H1 (cell line): Measurements from ENCODE around the gene SLC52A1. TPM values are rescaled to one million over a fixed set of nuclear protein-coding genes. Genes with fewer than 3 reads are reported as not detected.
A peak's percentile ranks its signal among the peaks of the same experiment; 100 is the strongest.

ENCODE experiments used
- CTCF ChIA-PET: fragments of 300-600 bp; sonication (Branson Sonifier 250); formaldehyde crosslinking; loops from one replicate; lab custom pipeline; 2021; ENCODE audit not compliant: partially characterized antibody; lab: Charles Lee
- POLR2A ChIA-PET: fragments of 300-600 bp; sonication (Branson Sonifier 250); formaldehyde crosslinking; loops from one replicate; lab custom pipeline; 2021; ENCODE audit warnings: inconsistent platforms; ENCODE audit not compliant: partially characterized antibody; lab: Charles Lee
- DNase-seq, 2 experiments: peaks; one replicate each; pipeline versions ENCODE4 v3.0.0 to v3.0.0-alpha.2; 2010 to 2022; ENCODE audit warnings: low spot score in 2 of 2, low read depth in 1 of 2, mixed read lengths in 1 of 2
- FAIRE-seq: peaks from 2 replicates; lab custom pipeline; 2011; peaks lifted over from hg19 to GRCh38; lab: Jason Lieb, UNC
- H2AFZ ChIP-seq: 2 replicates; pipeline ENCODE4 v1.8.1; 2012; ENCODE audit warnings: low read length, inconsistent platforms
- H2AK5ac ChIP-seq: 2 replicates; pipeline ENCODE4 v1.6.1; 2013; ENCODE audit warnings: low read depth, low read length
- H2BK120ac ChIP-seq: replicated peaks from 2 replicates; pipeline ENCODE3; 2013; ENCODE audit warnings: low read depth, low read length, inconsistent platforms
- H2BK12ac ChIP-seq: 2 replicates; pipeline ENCODE4 v1.6.1; 2013; ENCODE audit warnings: low read depth, low read length
- H2BK15ac ChIP-seq: 2 replicates; pipeline ENCODE4 v1.6.1; 2013; ENCODE audit warnings: low read length
- H2BK20ac ChIP-seq: 2 replicates; pipeline ENCODE4 v1.6.1; 2013; ENCODE audit warnings: low read length
- H2BK5ac ChIP-seq: 2 replicates; pipeline ENCODE4 v1.6.1; 2013; ENCODE audit warnings: low read depth, low read length
- H3K14ac ChIP-seq: 2 replicates; pipeline ENCODE4 v1.6.1; 2013; ENCODE audit warnings: inconsistent platforms; ENCODE audit not compliant: insufficient read length
- H3K18ac ChIP-seq: 2 replicates; pipeline ENCODE4 v1.6.1; 2013; ENCODE audit warnings: low read length; ENCODE audit errors: extremely low read depth
- H3K23ac ChIP-seq: 2 replicates; pipeline ENCODE4 v1.6.1; 2013; ENCODE audit warnings: inconsistent platforms; ENCODE audit not compliant: insufficient read length
- H3K23me2 ChIP-seq: 2 replicates; pipeline ENCODE4 v1.6.1; 2013; ENCODE audit warnings: low read depth, low read length
- H3K27ac ChIP-seq: 2 replicates; pipeline ENCODE4 v1.6.1; 2011; ENCODE audit warnings: low read depth, low read length, inconsistent platforms
- H3K27me3 ChIP-seq, 4 experiments: replicated peaks in 1 of 4; 1 replicate in 1 of 4; 2 replicates in 3 of 4; pipeline versions ENCODE4 v1.6.1 to v1.8.1; 2011 to 2013; ENCODE audit warnings: low read length in 3 of 4, mild to moderate bottlenecking in 3 of 4, inconsistent platforms in 2 of 4, mixed read lengths in 2 of 4, moderate library complexity in 1 of 4; ENCODE audit not compliant: control insufficient read depth in 3 of 4, insufficient read depth in 3 of 4; ENCODE audit errors: extremely low read depth in 1 of 4
- H3K36me3 ChIP-seq, 4 experiments: 2 replicates each; pipeline versions ENCODE4 v1.6.1 to v1.8.1; 2011 to 2013; ENCODE audit warnings: mild to moderate bottlenecking in 4 of 4, low read length in 3 of 4, moderate library complexity in 2 of 4, control low read depth in 1 of 4, inconsistent platforms in 1 of 4; ENCODE audit not compliant: insufficient read depth in 4 of 4, control insufficient read depth in 2 of 4
- H3K4ac ChIP-seq: replicated peaks from 2 replicates; pipeline ENCODE3; 2013; ENCODE audit warnings: low read length, low read depth, mixed read lengths, inconsistent platforms; ENCODE audit not compliant: insufficient read length
- H3K4me1 ChIP-seq, 4 experiments: replicated peaks in 1 of 4; 1 replicate in 1 of 4; 2 replicates in 3 of 4; pipeline versions ENCODE4 v1.6.1 to v1.8.1; 2011 to 2013; ENCODE audit warnings: low read length in 3 of 4, inconsistent platforms in 2 of 4, mixed read lengths in 1 of 4; ENCODE audit not compliant: insufficient read depth in 4 of 4, control insufficient read depth in 3 of 4
- H3K4me2 ChIP-seq, 2 experiments: 2 replicates each; pipeline versions ENCODE4 v1.6.1 to v1.8.1; 2011 to 2013; ENCODE audit warnings: low read depth in 2 of 2, low read length in 2 of 2, control low read depth in 1 of 2, inconsistent platforms in 1 of 2, mild to moderate bottlenecking in 1 of 2; ENCODE audit not compliant: insufficient read depth in 1 of 2
- H3K4me3 ChIP-seq, 4 experiments: fragments of 200-600, 300-600 bp in 1 of 4; sonication (generic), shearing (Covaris generic), sonication (Bioruptor Twin) in 1 of 4; 2 replicates each; pipeline versions ENCODE4 v1.5.1 to v1.8.1; 2011 to 2016; ENCODE audit warnings: low read length in 4 of 4, low read depth in 3 of 4, control low read depth in 2 of 4, inconsistent platforms in 2 of 4, mild to moderate bottlenecking in 2 of 4, mixed read lengths in 1 of 4, moderate library complexity in 1 of 4; ENCODE audit not compliant: insufficient read depth in 2 of 4; ENCODE audit errors: extremely low read depth in 1 of 4
- H3K56ac ChIP-seq: replicated peaks from 2 replicates; pipeline ENCODE3; 2013; ENCODE audit warnings: low read depth, mild to moderate bottlenecking, mixed read lengths, low read length, inconsistent platforms; ENCODE audit not compliant: insufficient read length
- H3K79me1 ChIP-seq: 2 replicates; pipeline ENCODE4 v1.6.1; 2013; ENCODE audit warnings: low read depth, low read length, control low read depth
- H3K79me2 ChIP-seq, 2 experiments: 2 replicates each; pipeline versions ENCODE4 v1.6.1 to v1.8.1; 2012 to 2013; ENCODE audit warnings: low read length in 2 of 2, mild to moderate bottlenecking in 2 of 2, inconsistent platforms in 1 of 2; ENCODE audit not compliant: insufficient read depth in 2 of 2, control insufficient read depth in 1 of 2
- H3K9ac ChIP-seq, 4 experiments: replicated peaks in 1 of 4; 1 replicate in 1 of 4; 2 replicates in 3 of 4; pipeline versions ENCODE4 v1.6.1 to v1.8.1; 2011 to 2013; ENCODE audit warnings: low read depth in 3 of 4, low read length in 3 of 4, control low read depth in 2 of 4, mild to moderate bottlenecking in 2 of 4, moderate library complexity in 2 of 4, inconsistent platforms in 1 of 4; ENCODE audit errors: extremely low read depth in 1 of 4
- H3K9me3 ChIP-seq, 2 experiments: 2 replicates each; pipeline versions ENCODE4 v1.6.1 to v1.8.1; 2012 to 2013; ENCODE audit warnings: mild to moderate bottlenecking in 2 of 2, moderate library complexity in 2 of 2, control low read depth in 1 of 2, inconsistent platforms in 1 of 2, low read depth in 1 of 2, low read length in 1 of 2, mixed read lengths in 1 of 2; ENCODE audit not compliant: insufficient read depth in 2 of 2
- H4K20me1 ChIP-seq, 2 experiments: replicated peaks in 1 of 2; 2 replicates each; pipeline versions ENCODE3 to v1.8.1; 2011 to 2013; ENCODE audit warnings: inconsistent platforms in 2 of 2, low read length in 2 of 2, mild to moderate bottlenecking in 1 of 2; ENCODE audit not compliant: insufficient read depth in 2 of 2, control insufficient read depth in 1 of 2
- H4K5ac ChIP-seq: 2 replicates; pipeline ENCODE4 v1.6.1; 2013; ENCODE audit warnings: low read length, low read depth, mixed read lengths, inconsistent platforms; ENCODE audit not compliant: insufficient read length
- H4K8ac ChIP-seq: 2 replicates; pipeline ENCODE4 v1.8.0; 2013; ENCODE audit warnings: mild to moderate bottlenecking, moderate library complexity, low read length, inconsistent platforms; ENCODE audit not compliant: insufficient read depth; ENCODE audit errors: extremely low read depth
- H4K91ac ChIP-seq: replicated peaks from 2 replicates; pipeline ENCODE3; 2013; ENCODE audit warnings: low read length, mixed read lengths, inconsistent platforms; ENCODE audit not compliant: insufficient read length
- ATF3 ChIP-seq: IDR thresholded peaks from 2 replicates; pipeline ENCODE4 v1.6.1; 2011; ENCODE audit warnings: low read depth, mild to moderate bottlenecking, low read length; ENCODE audit not compliant: insufficient read depth
- POLR2A ChIP-seq, 2 experiments: IDR thresholded peaks; 1 replicate in 1 of 2; 2 replicates in 1 of 2; pipeline ENCODE4 v1.6.1; 2011; ENCODE audit warnings: low read depth in 2 of 2, low read length in 2 of 2, mild to moderate bottlenecking in 2 of 2; ENCODE audit errors: control extremely low read depth in 1 of 2
- WGBS, 2 experiments: shearing (Covaris generic) in 1 of 2; methylation state at CpG; one replicate each; pipeline versions ENCODE4 v1.1.6 to v1.1.7; 2013 to 2015; ENCODE audit warnings: low lambda C conversion rate in 2 of 2, mixed read lengths in 2 of 2, inconsistent platforms in 1 of 2, low coverage in 1 of 2, missing lambda C conversion rate in 1 of 2; ENCODE audit not compliant: insufficient replicate concordance in 2 of 2, insufficient coverage in 1 of 2, insufficient read length in 1 of 2; ENCODE audit errors: extremely low coverage in 1 of 2, missing lambda C conversion rate in 1 of 2; 5-methylcytosine and 5-hydroxymethylcytosine counted together
- polyA plus RNA-seq, 7 experiments: library from polyadenylated mRNA; depleted of rRNA in 3 of 7; stranded (reverse) in 5 of 7; unstranded in 2 of 7; fragments of >200 nt in 5 of 7; fragments of 200-250 nt in 2 of 7; gene quantifications; 1 replicate in 5 of 7; 2 replicates in 1 of 7; 4 replicates in 1 of 7; pipeline versions ENCODE4 v1.2.1 to v1.2.3, GENCODE V29; 2011 to 2013; ENCODE audit warnings: missing spikeins in 2 of 7, mixed read lengths in 2 of 7
- total RNA-seq: library from RNA; stranded (reverse); fragmentation: NEBNext Ultra II Directional; extraction: Animal tissue kit (Norgen Biotek cat#: 25700); gene quantifications from 2 replicates; pipeline ENCODE4 v1.2.1, GENCODE V29; 2021

SLC52A1 gene
- total and polyA plus RNA-seq, 2 of the 8 experiments (the other 6 are each of a cell fraction or from before 2014, with no cell fraction given): 0.61 to 0.67 TPM

- Histone ChIP-seq H3K4me3 (peak overlapping the region; percentile 59 to 85 (median 66); a peak in 7 of 8 replicates), H2AFZ (no peak overlapping the region), H3K36me3 (no peaks in the 10 kb centered on the region), H2BK20ac (no peak overlapping the region), H3K18ac (no peak overlapping the region), H3K79me2 (no peaks in the 10 kb centered on the region), H4K91ac (no peak overlapping the region), H2BK120ac (no peak overlapping the region), H3K4me1 (peaks cover 0 to 7% (median 4%) of the 10 kb centered on the region in 4 experiments; a peak in 5 of 7 replicates), H3K79me1 (no peaks in the 10 kb centered on the region), H3K9ac (no peak overlapping the region), H3K56ac (no peak overlapping the region), H3K27me3 (peaks cover 0 to 11% (median 9%) of the 10 kb centered on the region in 4 experiments; a peak in 6 of 7 replicates), H2AK5ac (no peak overlapping the region), H3K4me2 (peak overlapping the region; percentile 82 to 96), H2BK15ac (no peak overlapping the region), H3K27ac (no peak overlapping the region), H3K14ac (no peak overlapping the region), H4K8ac (no peak overlapping the region; the same call in 1 of the 2 replicates), H3K9me3 (no peaks in the 10 kb centered on the region), H4K20me1 (no peaks in the 10 kb centered on the region), H2BK5ac (no peak overlapping the region; the same call in 1 of the 2 replicates), H2BK12ac (no peak overlapping the region), H3K23ac (no peak overlapping the region), H4K5ac (no peak overlapping the region), H3K23me2 (peaks cover 6% of the 10 kb centered on the region; the same call in 1 of the 2 replicates), H3K4ac (no peak overlapping the region)
- ChIA-PET POLR2A (interaction anchor here (0.9 to 10.7 kb wide), 10 partner anchors 12 to 86 kb away, joined by 3 to 128 read pairs (median 3); partner anchors contain the start of genes ENO3, INCA1, KIF1C and PFN1), CTCF (interaction anchor here (0.6 to 3.1 kb wide), 8 partner anchors 11 to 62 kb away, joined by 3 to 15 read pairs (median 4); partner anchors contain the start of genes INCA1 and KIF1C)
- WGBS, 2 experiments: 88% methylated on average over 5 of the region's 5 CpGs; no CpG with 5 or more reads in 1 of the 2 experiments
- DNase-seq (no peak), FAIRE-seq (no peak)
- no peak for TF ChIP-seq POLR2A (IDR thresholded peaks at IDR 0.05; ENCODE audit: control extremely low read depth in 1 of 2, low read depth in 2 of 2, low read length in 2 of 2)
- TF ChIP-seq ATF3: no peak
Observed at GRCh38 chr17:4986403-4986802, 48.8 kb downstream of the SLC52A1 start.

Other genes with a start within 250 kb of the SLC52A1 start
- not detected in 2 replicates for gene VMO1, start 249.1 kb downstream of the SLC52A1 start, total RNA-seq
- 0.30 and 0.78 TPM in 2 replicates for gene VMO1, start 249.1 kb downstream of the SLC52A1 start, polyA plus RNA-seq (2011; rRNA removed)
- gene GLTPD2, start 246.5 kb downstream of the SLC52A1 start, total RNA-seq: not detected in 2 replicates
- 0.06 TPM in 1 of 2 replicates, not detected in the other for gene GLTPD2, start 246.5 kb downstream of the SLC52A1 start, polyA plus RNA-seq (2011; rRNA removed)
- 264 and 278 TPM in 2 replicates for gene PSMB6, start 239.3 kb downstream of the SLC52A1 start, total RNA-seq
- gene PSMB6, start 239.3 kb downstream of the SLC52A1 start, polyA plus RNA-seq (2011; rRNA removed): 635 and 737 TPM in 2 replicates
- 48.4 and 53.0 TPM in 2 replicates for gene PLD2, start 228.3 kb downstream of the SLC52A1 start, total RNA-seq
- gene PLD2, start 228.3 kb downstream of the SLC52A1 start, polyA plus RNA-seq (2011; rRNA removed): 44.3 and 59.8 TPM in 2 replicates
- 74.4 and 77.7 TPM in 2 replicates for gene MINK1, start 202.1 kb downstream of the SLC52A1 start, total RNA-seq
- gene MINK1, start 202.1 kb downstream of the SLC52A1 start, polyA plus RNA-seq (2011; rRNA removed): 26.9 and 44.8 TPM in 2 replicates
- 0.38 and 0.39 TPM in 2 replicates for gene C17orf107, start 135.9 kb downstream of the SLC52A1 start, total RNA-seq
- 0.45 and 0.67 TPM in 2 replicates for gene C17orf107, start 135.9 kb downstream of the SLC52A1 start, polyA plus RNA-seq (2011; rRNA removed)
- gene CHRNE, start 132.3 kb downstream of the SLC52A1 start, total RNA-seq: 0.15 and 0.40 TPM in 2 replicates
- gene CHRNE, start 132.3 kb downstream of the SLC52A1 start, polyA plus RNA-seq (2011; rRNA removed): 0.33 and 0.63 TPM in 2 replicates
- gene GP1BA, start 103.1 kb downstream of the SLC52A1 start, total RNA-seq: not detected in 2 replicates
- gene GP1BA, start 103.1 kb downstream of the SLC52A1 start, polyA plus RNA-seq (2011; rRNA removed): not detected in 2 replicates
- gene SLC25A11, start 95.4 kb downstream of the SLC52A1 start, total RNA-seq: 55.9 and 65.2 TPM in 2 replicates
- gene SLC25A11, start 95.4 kb downstream of the SLC52A1 start, polyA plus RNA-seq (2011; rRNA removed): 97.0 and 136 TPM in 2 replicates
- 140 and 147 TPM in 2 replicates for gene RNF167, start 95.2 kb downstream of the SLC52A1 start, total RNA-seq
- gene RNF167, start 95.2 kb downstream of the SLC52A1 start, polyA plus RNA-seq (2011; rRNA removed): 281 and 284 TPM in 2 replicates
- 1,355 and 1,387 TPM in 2 replicates for gene PFN1, start 86.9 kb downstream of the SLC52A1 start, total RNA-seq
- 1,949 and 2,147 TPM in 2 replicates for gene PFN1, start 86.9 kb downstream of the SLC52A1 start, polyA plus RNA-seq (2011; rRNA removed)
- 24.1 and 25.7 TPM in 2 replicates for gene ENO3, start 84.3 kb downstream of the SLC52A1 start, total RNA-seq
- gene ENO3, start 84.3 kb downstream of the SLC52A1 start, polyA plus RNA-seq (2011; rRNA removed): 25.0 and 36.4 TPM in 2 replicates
- gene SPAG7, start 67.6 kb downstream of the SLC52A1 start, total RNA-seq: 81.9 and 83.6 TPM in 2 replicates
- 74.2 and 82.1 TPM in 2 replicates for gene SPAG7, start 67.6 kb downstream of the SLC52A1 start, polyA plus RNA-seq (2011; rRNA removed)
- gene CAMTA2, start 47.8 kb downstream of the SLC52A1 start, total RNA-seq: 11.4 and 12.0 TPM in 2 replicates
- gene CAMTA2, start 47.8 kb downstream of the SLC52A1 start, polyA plus RNA-seq (2011; rRNA removed): 5.5 and 13.7 TPM in 2 replicates
- 1.1 and 1.4 TPM in 2 replicates for gene INCA1, start 37.9 kb downstream of the SLC52A1 start, total RNA-seq
- 0.80 and 0.89 TPM in 2 replicates for gene INCA1, start 37.9 kb downstream of the SLC52A1 start, polyA plus RNA-seq (2011; rRNA removed)
- 114 and 118 TPM in 2 replicates for gene KIF1C, start 37.5 kb downstream of the SLC52A1 start, total RNA-seq
- gene KIF1C, start 37.5 kb downstream of the SLC52A1 start, polyA plus RNA-seq (2011; rRNA removed): 14.3 and 28.7 TPM in 2 replicates
- gene ZFP3, start 43.0 kb upstream of the SLC52A1 start, total RNA-seq: 0.15 and 0.17 TPM in 2 replicates
- 0.31 and 0.44 TPM in 2 replicates for gene ZFP3, start 43.0 kb upstream of the SLC52A1 start, polyA plus RNA-seq (2011; rRNA removed)
- gene ZNF232, start 76.5 kb upstream of the SLC52A1 start, total RNA-seq: 39.8 and 41.0 TPM in 2 replicates
- 9.2 and 11.1 TPM in 2 replicates for gene ZNF232, start 76.5 kb upstream of the SLC52A1 start, polyA plus RNA-seq (2011; rRNA removed)
- 0.25 and 0.32 TPM in 2 replicates for gene USP6, start 80.6 kb upstream of the SLC52A1 start, total RNA-seq
- 0.05 and 0.08 TPM in 2 replicates for gene USP6, start 80.6 kb upstream of the SLC52A1 start, polyA plus RNA-seq (2011; rRNA removed)
- 14.3 and 15.5 TPM in 2 replicates for gene ZNF594, start 156.4 kb upstream of the SLC52A1 start, total RNA-seq
- 3.6 and 4.2 TPM in 2 replicates for gene ZNF594, start 156.4 kb upstream of the SLC52A1 start, polyA plus RNA-seq (2011; rRNA removed)
- gene SCIMP, start 199.4 kb upstream of the SLC52A1 start, total RNA-seq: not detected in 2 replicates
- gene SCIMP, start 199.4 kb upstream of the SLC52A1 start, polyA plus RNA-seq (2011; rRNA removed): not detected in 2 replicates
- gene RABEP1, start 246.9 kb upstream of the SLC52A1 start, total RNA-seq: 50.7 and 52.3 TPM in 2 replicates
- 4.5 and 8.5 TPM in 2 replicates for gene RABEP1, start 246.9 kb upstream of the SLC52A1 start, polyA plus RNA-seq (2011; rRNA removed)